ENCODE measurements around the gene NT5E. TPM values are rescaled to one million over a fixed set of nuclear protein-coding genes. Genes with fewer than 3 reads are reported as not detected.

The NT5E gene
- total and polyA plus RNA-seq, 2 of the 13 experiments (the other 11 are each of a cell fraction or from before 2014, with no cell fraction given), result 9.5 to 33.0 TPM

DNA sequence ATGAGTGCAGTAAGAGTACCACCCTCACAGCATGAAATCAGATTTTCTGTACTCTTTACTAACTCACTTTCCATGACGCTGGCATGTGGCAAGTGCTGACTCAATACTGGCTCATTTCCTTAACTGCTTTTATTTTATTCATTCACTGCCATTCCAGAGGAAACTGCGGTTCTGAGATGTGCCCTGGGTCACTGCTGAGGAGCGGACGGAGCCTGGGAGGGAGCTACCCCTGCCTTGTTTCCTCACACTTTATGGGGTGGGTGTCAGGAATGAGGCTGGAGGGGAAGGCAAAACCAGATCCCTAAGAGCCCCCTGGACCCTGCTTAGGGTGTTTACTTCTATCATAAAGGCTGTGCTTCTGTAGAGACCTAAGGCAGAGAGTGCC lies 14.4 kb downstream of the NT5E start:
- Histone ChIP-seq H3K4me1 (ENCODE audit: insufficient read depth, low read length) (peaks cover 67% of the 10 kb centered on the region), H3K4me3 (replicated peaks in 1 of 3; ENCODE audit: insufficient read depth in 1 of 3, low read depth in 2 of 3, low read length in 3 of 3) (no peak overlapping the region), H3K36me3 (replicated peaks in 1 of 2; ENCODE audit: control insufficient read depth in 1 of 2, insufficient read depth in 2 of 2, low read length in 2 of 2) (peaks cover 0 to 1% of the 10 kb centered on the region in 2 experiments; a peak in 1 of 5 replicates), H3K79me2 (ENCODE audit: insufficient read depth, low read length) (no peaks in the 10 kb centered on the region), H3K27ac (ENCODE audit: extremely low read length, insufficient read depth, low read length) (no peak overlapping the region), H2AFZ (ENCODE audit: low read length) (no peak overlapping the region), H3K9me3 (ENCODE audit: low read length) (no peaks in the 10 kb centered on the region), H3K4me2 (ENCODE audit: low read depth, low read length) (peak overlapping the region; percentile 45; the same call in 1 of the 2 replicates), H4K20me1 (ENCODE audit: insufficient read depth, low read length) (no peaks in the 10 kb centered on the region), H3K27me3 (ENCODE audit: control insufficient read depth in 1 of 2, insufficient read depth in 2 of 2, low read length in 2 of 2) (no peaks in the 10 kb centered on the region), H3K9ac (ENCODE audit: insufficient read depth, low read depth, low read length) (no peak overlapping the region)
- ChIA-PET CTCF (ENCODE audit: low intra/inter-chr PET ratio, low total read pairs) (no interaction called here), POLR2A (interaction anchor here (0.7 to 2.9 kb wide), 3 partner anchors 12 to 219 kb away, joined by 4 to 9 read pairs (median 7); no protein-coding TSS in a partner anchor)
- BruUV-seq (replicated peaks), result no TSS peak
- ATAC-seq, result no peak
- TF ChIP-seq TBX2 (CRISPR knock-in tag; IDR thresholded peaks at IDR 0.05; ENCODE audit: borderline replicate concordance) (no peak), SMC3 (IDR thresholded peaks at IDR 0.05; ENCODE audit: low read length) (no peak), FOSL1 (CRISPR knock-in tag; IDR thresholded peaks at IDR 0.05; ENCODE audit: borderline replicate concordance) (no peak), XBP1 (CRISPR knock-in tag; IDR thresholded peaks at IDR 0.05) (no peak), ZFY (CRISPR knock-in tag; IDR thresholded peaks at IDR 0.05) (no peak), ZNF512B (CRISPR knock-in tag; IDR thresholded peaks at IDR 0.05; ENCODE audit: borderline replicate concordance) (no peak), ZNF333 (CRISPR knock-in tag; IDR thresholded peaks at IDR 0.05; ENCODE audit: borderline replicate concordance) (no peak)
- WGBS (ENCODE audit: low lambda C conversion rate), result 63% methylated on average over 4 of the region's 4 CpGs
- FAIRE-seq, result no peak
- in situ Hi-C loops (cut with HindIII; ENCODE audit: extremely low pct_ligation_motif_present, low pct_unique_long_range_greater_than_20kb) (no loop called here), intact Hi-C loops (cut with micrococcal nuclease; ENCODE audit: unreplicated experiment) (no loop called here)
- no peak for DNase-seq (ENCODE audit: low spot score)

All from HepG2 (cell line).